SKM-1 (cell line): Measurements from ENCODE around the gene NAALADL2.
"Not testable (repeated sequence)": the region's sequence is repeated elsewhere in the genome, so short reads cannot be mapped to it uniquely, and the experiment has no call there.

Experiments used
- DNase-seq: peaks from one replicate; lab custom pipeline; 2025; ENCODE audit not compliant: unreplicated experiment; lab: John Stamatoyannopoulos, UW

The NAALADL2 gene

GRCh38 chr3:175822766-175823491, 963.8 kb downstream of the NAALADL2 start:
- DNase-seq: not testable (repeated sequence)

- DNase-seq: not testable (repeated sequence)
Observed at GRCh38 chr3:175825016-175825580, 966.0 kb downstream of the NAALADL2 start.

GRCh38 chr3:175826759-175827158, 967.6 kb downstream of the NAALADL2 start:
- DNase-seq: no peak

GRCh38 chr3:175829809-175830208, 970.7 kb downstream of the NAALADL2 start:
- DNase-seq: not testable (repeated sequence)

GRCh38 chr3:175835763-175836162, 976.6 kb downstream of the NAALADL2 start:
- not testable (repeated sequence) for DNase-seq

- no peak for DNase-seq
Observed at GRCh38 chr3:175836617-175837016, 977.5 kb downstream of the NAALADL2 start.

GRCh38 chr3:175837962-175838361, 978.8 kb downstream of the NAALADL2 start:
- no peak for DNase-seq

GRCh38 chr3:175839366-175840005, 980.4 kb downstream of the NAALADL2 start:
- no peak for DNase-seq

- no peak for DNase-seq
Observed at GRCh38 chr3:175851541-175851940, 992.4 kb downstream of the NAALADL2 start.

GRCh38 chr3:175852560-175852959, 993.4 kb downstream of the NAALADL2 start:
- no peak for DNase-seq

GRCh38 chr3:175857666-175858270, 998.6 kb downstream of the NAALADL2 start:
- DNase-seq: no peak
